ENCODE data around the gene CIAO2B.

DNA sequence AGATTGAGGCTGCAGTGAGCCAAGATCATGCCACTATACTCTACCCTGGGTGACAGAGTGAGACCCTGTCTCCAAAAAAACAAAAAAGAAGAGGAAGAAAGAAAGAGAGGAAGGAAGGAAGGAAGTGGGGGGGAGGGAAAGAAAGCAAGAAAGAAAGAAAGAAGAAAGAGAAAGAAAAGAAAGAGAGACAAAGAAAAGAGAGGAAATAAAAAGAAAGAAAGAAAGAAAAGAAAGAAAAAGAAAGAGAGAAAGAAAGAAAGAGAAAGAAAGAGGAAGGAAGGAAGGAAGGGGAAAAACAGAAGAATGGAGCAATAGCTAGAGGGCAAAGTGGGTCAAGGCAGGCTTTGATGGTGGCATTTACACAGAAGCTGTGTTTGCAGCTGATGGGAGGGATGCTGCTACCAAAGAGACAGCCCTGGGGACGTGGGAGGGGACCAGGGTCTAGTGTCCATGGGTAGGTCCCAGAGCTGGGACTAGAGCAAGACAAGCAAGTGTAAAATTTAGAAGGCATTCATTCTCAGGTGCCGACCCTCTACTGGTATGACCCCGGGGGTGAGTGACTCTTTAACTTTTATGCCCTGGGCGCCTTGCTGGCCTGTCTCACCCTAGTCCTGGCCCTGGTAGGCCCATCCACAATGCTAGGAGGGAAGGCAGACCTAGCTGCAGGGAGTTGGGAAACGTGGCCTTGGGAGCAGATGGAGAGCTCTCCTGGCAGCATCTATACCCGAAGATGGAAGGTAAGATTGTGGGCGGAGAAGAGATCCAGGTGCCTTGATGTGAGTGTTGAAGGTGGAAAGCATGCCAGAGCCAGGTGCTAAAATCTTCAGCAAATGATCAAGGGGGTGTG is 24.9 kb upstream of the CIAO2B start:
- TF ChIP-seq EZH2 (IDR thresholded peaks at IDR 0.05; ENCODE audit: insufficient read depth, poor library complexity, severe bottlenecking) (no peak), EZH2phosphoT487 (IDR thresholded peaks at IDR 0.05; ENCODE audit: insufficient read depth, low read depth) (no peak)
